Activated B cell treated with CpG ODN at 0.5 μM for 24 hours (primary cell): ENCODE measurements around the gene TTN. TPM values are rescaled to one million over a fixed set of nuclear protein-coding genes. Genes with fewer than 3 reads are reported as not detected.
A peak's percentile ranks its signal among the peaks of the same experiment; 100 is the strongest.
"Not testable (repeated sequence)": the region's sequence is repeated elsewhere in the genome, so short reads cannot be mapped to it uniquely, and the experiment has no call there.

Source experiments
- ATAC-seq: fragments of 200-7000 bp; cut with Tn5 transposase; one replicate; pipeline ENCODE4 v1.10.0; 2021; ENCODE audit warnings: low read depth, mild to moderate bottlenecking, moderate library complexity
- CTCF ChIA-PET: fragments of 350-600 bp; sonication (Branson Sonifier 250); formaldehyde crosslinking; loops from one replicate; lab custom pipeline; 2021; ENCODE audit warnings: antibody characterized with exemption; lab: Charles Lee
- POLR2A ChIA-PET: fragments of 350-600 bp; sonication (Branson Sonifier 250); formaldehyde crosslinking; loops from one replicate; lab custom pipeline; 2021; ENCODE audit warnings: antibody characterized with exemption; lab: Charles Lee
- DNase-seq: peaks from one replicate; pipeline ENCODE4 v3.0.0; 2022
- H3K27ac Mint-ChIP-seq: one replicate; pipeline ENCODE4 v1.8.0; 2020; ENCODE audit warnings: mixed read lengths
- H3K27me3 Mint-ChIP-seq: one replicate; pipeline ENCODE4 v1.8.0; 2021; ENCODE audit warnings: mixed read lengths
- H3K36me3 Mint-ChIP-seq: one replicate; pipeline ENCODE4 v1.8.0; 2021; ENCODE audit warnings: low read depth, mixed read lengths
- H3K4me1 Mint-ChIP-seq: one replicate; pipeline ENCODE4 v1.8.0; 2021; ENCODE audit warnings: mixed read lengths
- H3K4me3 Mint-ChIP-seq: one replicate; pipeline ENCODE4 v1.8.0; 2020; ENCODE audit warnings: mild to moderate bottlenecking, mixed read lengths
- H3K9me3 Mint-ChIP-seq: one replicate; pipeline ENCODE4 v1.8.0; 2020; ENCODE audit warnings: mixed read lengths
- CTCF ChIP-seq: fragments of 200-600 bp; IDR thresholded peaks from one replicate; pipeline ENCODE4 v1.8.0; 2022; ENCODE audit warnings: antibody characterized with exemption, mild to moderate bottlenecking
- intact Hi-C: fragments of 100-400 bp; cut with micrococcal nuclease; formaldehyde crosslinking; loops from one replicate; pipeline ENCODE4 v1.15.1; 2024
- total RNA-seq: library from RNA; stranded (reverse); gene quantifications from 2 replicates; pipeline ENCODE4 v1.2.3, GENCODE V29; 2022

Gene TTN
- total RNA-seq, 1 donor from 2014 or later: 40.0 TPM

GRCh38 chr2:178677599-178677998 lies 129.6 kb downstream of the TTN start:
- ChIA-PET CTCF (interaction anchor here (0.6 kb wide), 1 partner anchor 8 kb away, joined by 3 read pairs; no protein-coding TSS in a partner anchor), POLR2A (interaction anchor here (0.7 kb wide), 1 partner anchor 198 kb away, joined by 3 read pairs; the partner anchor contains the start of gene PLEKHA3)
- no peak for ATAC-seq
- TF ChIP-seq CTCF: no peak
- Mint-ChIP-seq H3K4me1 (peaks cover 6% of the 10 kb centered on the region), H3K36me3 (peaks cover 48% of the 10 kb centered on the region), H3K4me3 (no peak overlapping the region), H3K27ac (peak overlapping the region; percentile 30), H3K27me3 (no peaks in the 10 kb centered on the region), H3K9me3 (peaks cover 5% of the 10 kb centered on the region)
- intact Hi-C loops: no loop called here
- DNase-seq: no peak

- POLR2A ChIA-PET: no interaction called here
- no peak overlapping the region for H3K27ac Mint-ChIP-seq
- TF ChIP-seq CTCF: no peak
Observed at GRCh38 chr2:178676046-178676445, 131.2 kb downstream of the TTN start.

GRCh38 chr2:178674122-178674521 lies 133.1 kb downstream of the TTN start:
- intact Hi-C loops: no loop called here
- Mint-ChIP-seq H3K4me1 (peaks cover 6% of the 10 kb centered on the region), H3K27me3 (no peaks in the 10 kb centered on the region), H3K36me3 (peaks cover 29% of the 10 kb centered on the region), H3K4me3 (no peak overlapping the region), H3K9me3 (peaks cover 5% of the 10 kb centered on the region), H3K27ac (no peak overlapping the region)
- DNase-seq: no peak
- ATAC-seq: no peak
- ChIA-PET POLR2A (no interaction called here), CTCF (no interaction called here)
- no peak for TF ChIP-seq CTCF

More at GRCh38 chr2:178676046-178676445, 131.2 kb downstream of the TTN start:
- DNase-seq (no peak), ATAC-seq (no peak)
- Mint-ChIP-seq H3K4me1 (peaks cover 6% of the 10 kb centered on the region), H3K36me3 (peaks cover 41% of the 10 kb centered on the region), H3K9me3 (peaks cover 5% of the 10 kb centered on the region), H3K4me3 (no peak overlapping the region), H3K27me3 (no peaks in the 10 kb centered on the region)
- CTCF ChIA-PET: no interaction called here
- intact Hi-C loops: no loop called here

- CTCF ChIA-PET: no interaction called here
- Mint-ChIP-seq H3K4me3 (no peak overlapping the region), H3K27me3 (no peaks in the 10 kb centered on the region), H3K36me3 (peaks cover 9% of the 10 kb centered on the region), H3K9me3 (no peaks in the 10 kb centered on the region), H3K27ac (no peak overlapping the region), H3K4me1 (no peaks in the 10 kb centered on the region)
- POLR2A ChIA-PET: no interaction called here
- no peak for ATAC-seq
- DNase-seq: no peak
- intact Hi-C loops: no loop called here
- TF ChIP-seq CTCF: no peak
Observed at GRCh38 chr2:178666458-178666857, 140.8 kb downstream of the TTN start.

- H3K4me3 Mint-ChIP-seq, intact Hi-C loops, H3K27ac Mint-ChIP-seq, H3K36me3 Mint-ChIP-seq, H3K4me1 Mint-ChIP-seq, ATAC-seq, CTCF ChIA-PET, POLR2A ChIA-PET, H3K9me3 Mint-ChIP-seq, DNase-seq, H3K27me3 Mint-ChIP-seq: not testable (repeated sequence)
Observed at GRCh38 chr2:178658480-178658879, 148.7 kb downstream of the TTN start.

GRCh38 chr2:178650554-178650953 lies 156.7 kb downstream of the TTN start:
- POLR2A ChIA-PET: no interaction called here

More at GRCh38 chr2:178650554-178650953, 156.7 kb downstream of the TTN start:
- CTCF ChIA-PET: no interaction called here
- no peak for ATAC-seq
- no peak overlapping the region for H3K27ac Mint-ChIP-seq
- DNase-seq: no peak
- H3K4me3 Mint-ChIP-seq: no peak overlapping the region
- no peaks in the 10 kb centered on the region for H3K9me3 Mint-ChIP-seq
- no peaks in the 10 kb centered on the region for H3K27me3 Mint-ChIP-seq
- no peaks in the 10 kb centered on the region for H3K4me1 Mint-ChIP-seq
- peaks cover 42% of the 10 kb centered on the region for H3K36me3 Mint-ChIP-seq
- TF ChIP-seq CTCF: no peak
- intact Hi-C loops: no loop called here
